KMS-11 (cell line): ENCODE measurements around the gene AIP.

Experiments used
- H2AFZ ChIP-seq: fragments of 200-600 bp; sonication (generic); 2 replicates; pipeline ENCODE4 v1.6.1; 2016; ENCODE audit warnings: antibody characterized with exemption, mixed run types, low read depth
- H3K27ac ChIP-seq: fragments of 200-600 bp; sonication (generic); 2 replicates; pipeline ENCODE4 v1.6.1; 2016; ENCODE audit warnings: mild to moderate bottlenecking, mixed run types
- H3K27me3 ChIP-seq: fragments of 200-600 bp; sonication (generic); 2 replicates; pipeline ENCODE4 v1.6.1; 2017; ENCODE audit warnings: mild to moderate bottlenecking, low read depth, mixed run types, moderate library complexity; ENCODE audit not compliant: insufficient read depth
- H3K36me3 ChIP-seq: fragments of 200-600 bp; sonication (generic); 2 replicates; pipeline ENCODE4 v1.6.1; 2017; ENCODE audit warnings: mild to moderate bottlenecking, mixed run types; ENCODE audit not compliant: insufficient read depth
- H3K4me1 ChIP-seq: fragments of 200-600 bp; sonication (generic); 2 replicates; pipeline ENCODE4 v1.6.1; 2016; ENCODE audit warnings: mild to moderate bottlenecking, low read depth, mixed run types; ENCODE audit not compliant: poor library complexity, severe bottlenecking
- H3K4me2 ChIP-seq: fragments of 200-600 bp; sonication (generic); 2 replicates; pipeline ENCODE4 v1.7.0; 2016; ENCODE audit warnings: mild to moderate bottlenecking, mixed run types
- H3K4me3 ChIP-seq: fragments of 200-600 bp; sonication (generic); IDR thresholded peaks from 2 replicates; pipeline ENCODE4 v1.6.1; 2017; ENCODE audit warnings: low read depth, low read length, mixed read lengths; ENCODE audit not compliant: insufficient read depth
- H3K79me2 ChIP-seq: fragments of 200-600 bp; sonication (generic); 2 replicates; pipeline ENCODE4 v1.6.1; 2016; ENCODE audit warnings: low read depth, mixed run types; ENCODE audit not compliant: insufficient read depth
- H3K9ac ChIP-seq: fragments of 200-600 bp; sonication (generic); 2 replicates; pipeline ENCODE4 v1.6.1; 2016; ENCODE audit warnings: mild to moderate bottlenecking, mixed run types
- H4K20me1 ChIP-seq: fragments of 200-600 bp; sonication (generic); 2 replicates; pipeline ENCODE4 v1.6.1; 2016; ENCODE audit warnings: mild to moderate bottlenecking, mixed run types; ENCODE audit not compliant: insufficient read depth
- CTCF ChIP-seq: fragments of 200-600 bp; sonication (generic); conservative IDR thresholded peaks from 2 replicates; pipeline ENCODE4 v1.6.1; 2017; ENCODE audit warnings: low read depth, mild to moderate bottlenecking, antibody characterized with exemption, low read length, moderate library complexity, mixed read lengths

The AIP gene

GRCh38 chr11:67505605-67506396 is 23.0 kb downstream of the AIP start:
- Histone ChIP-seq H3K9ac (peak overlapping the region; percentile 20; the same call in 1 of the 2 replicates), H3K79me2 (peaks cover 7% of the 10 kb centered on the region; the same call in 1 of the 2 replicates), H3K4me1 (peaks cover 31% of the 10 kb centered on the region), H4K20me1 (no peaks in the 10 kb centered on the region), H2AFZ (peak overlapping the region; percentile 61; the same call in 1 of the 2 replicates), H3K27me3 (peaks cover 6% of the 10 kb centered on the region; the same call in 1 of the 2 replicates), H3K4me2 (peak overlapping the region; percentile 98), H3K27ac (peak overlapping the region; percentile 68), H3K4me3 (no peak overlapping the region), H3K36me3 (no peaks in the 10 kb centered on the region)
- TF ChIP-seq CTCF: peak; percentile 89

GRCh38 chr11:67506426-67507051 is 23.7 kb downstream of the AIP start:
- no peak; the same call in 1 of the 2 replicates for TF ChIP-seq CTCF
- Histone ChIP-seq H3K27ac (peak overlapping the region; percentile 68; the same call in 1 of the 2 replicates), H3K4me2 (peak overlapping the region; percentile 98), H2AFZ (no peak overlapping the region), H3K27me3 (peaks cover 14% of the 10 kb centered on the region), H3K4me3 (no peak overlapping the region), H4K20me1 (no peaks in the 10 kb centered on the region), H3K36me3 (no peaks in the 10 kb centered on the region), H3K79me2 (peaks cover 7% of the 10 kb centered on the region; the same call in 1 of the 2 replicates), H3K4me1 (peaks cover 31% of the 10 kb centered on the region), H3K9ac (no peak overlapping the region)

- Histone ChIP-seq H2AFZ (peak overlapping the region; percentile 72; the same call in 1 of the 2 replicates), H3K36me3 (no peaks in the 10 kb centered on the region), H3K27ac (peak overlapping the region; percentile 83), H3K79me2 (peaks cover 7% of the 10 kb centered on the region; the same call in 1 of the 2 replicates), H4K20me1 (no peaks in the 10 kb centered on the region), H3K4me1 (peaks cover 31% of the 10 kb centered on the region), H3K4me2 (peak overlapping the region; percentile 98), H3K4me3 (no peak overlapping the region), H3K27me3 (peaks cover 22% of the 10 kb centered on the region), H3K9ac (peak overlapping the region; percentile 82; the same call in 1 of the 2 replicates)
- no peak for TF ChIP-seq CTCF
Observed at GRCh38 chr11:67507242-67507863, 24.5 kb downstream of the AIP start.

- Histone ChIP-seq H2AFZ (peak within 1 kb of the TSS; percentile 72), H3K4me3 (no peak within 1 kb of the TSS), H3K36me3 (no peaks in the 10 kb centered on the region), H3K79me2 (peaks cover 7% of the 10 kb centered on the region; the same call in 1 of the 2 replicates), H3K4me1 (peaks cover 31% of the 10 kb centered on the region), H3K9ac (peak within 1 kb of the TSS; percentile 82), H3K4me2 (peak within 1 kb of the TSS; percentile 98), H3K27me3 (peaks cover 28% of the 10 kb centered on the region), H3K27ac (peak within 1 kb of the TSS; percentile 83), H4K20me1 (no peaks in the 10 kb centered on the region)
- no peak for TF ChIP-seq CTCF
Observed at GRCh38 chr11:67507864-67508485, 25.1 kb downstream of the AIP start, which contains the start of gene CDK2AP2. CDK2AP2 (minus strand) TSS chr11:67508162; CDS start chr11:67508082, 80 bp downstream.
